ENCODE data around the gene C4B. TPM values are rescaled to one million over a fixed set of nuclear protein-coding genes. Genes with fewer than 3 reads are reported as not detected.

C4B gene
- 2.1 and 3.9 TPM in 2 replicates for total RNA-seq

DNA sequence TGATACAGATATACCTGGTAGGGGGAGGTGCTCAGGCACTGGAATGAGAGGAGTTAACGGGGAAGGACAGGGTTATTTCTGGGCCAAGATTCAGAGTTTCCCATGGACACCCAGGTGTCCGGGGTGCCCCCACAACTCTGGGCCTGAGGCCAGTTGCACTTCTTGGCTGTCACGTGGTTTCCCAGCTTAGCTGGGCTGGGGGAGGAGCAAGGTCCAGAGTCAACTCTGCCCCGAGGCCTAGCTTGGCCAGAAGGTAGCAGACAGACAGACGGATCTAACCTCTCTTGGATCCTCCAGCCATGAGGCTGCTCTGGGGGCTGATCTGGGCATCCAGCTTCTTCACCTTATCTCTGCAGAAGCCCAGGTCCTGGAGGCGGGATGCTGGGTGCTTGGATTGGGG is at the start of gene C4B:
C4B (plus strand) TSS at position 249 of the 400 bp plus-strand sequence; CDS start at position 300, 51 bp downstream.

DNA sequence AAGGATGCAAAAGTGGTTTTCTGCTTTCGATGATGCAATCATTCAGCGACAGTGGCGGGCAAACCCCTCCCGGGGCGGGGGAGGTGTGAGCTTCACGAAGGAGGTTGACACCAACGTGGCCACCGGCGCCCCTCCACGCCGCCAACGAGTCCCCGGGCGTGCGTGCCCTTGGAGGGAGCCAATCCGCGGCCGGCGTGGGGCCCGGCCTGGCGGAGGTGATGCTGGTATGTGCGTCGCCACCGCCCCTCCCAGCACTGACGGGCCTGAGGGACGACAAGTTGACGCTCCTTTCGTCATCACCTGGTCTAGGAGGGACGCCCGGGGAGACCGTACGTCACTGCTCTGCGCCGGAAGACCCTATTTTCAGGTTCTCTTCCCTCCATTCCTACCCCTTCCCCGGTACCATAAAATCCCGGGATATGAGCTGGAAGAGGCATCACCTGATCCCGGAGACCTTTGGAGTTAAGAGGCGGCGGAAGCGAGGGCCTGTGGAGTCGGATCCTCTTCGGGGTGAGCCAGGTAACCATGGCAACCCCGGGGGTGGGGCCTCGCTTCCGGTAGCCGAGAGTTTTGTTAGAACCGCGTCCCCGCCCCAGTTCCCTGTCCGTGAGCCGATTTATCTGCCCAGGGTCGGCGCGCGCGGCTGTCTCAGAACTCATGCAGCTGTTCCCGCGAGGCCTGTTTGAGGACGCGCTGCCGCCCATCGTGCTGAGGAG is 42.4 kb upstream of the C4B start, which contains the start of gene DXO:
DXO (minus strand) TSS at position 146 of the 716 bp plus-strand sequence. CDS start 463 bp downstream, outside the sequence.

DNA sequence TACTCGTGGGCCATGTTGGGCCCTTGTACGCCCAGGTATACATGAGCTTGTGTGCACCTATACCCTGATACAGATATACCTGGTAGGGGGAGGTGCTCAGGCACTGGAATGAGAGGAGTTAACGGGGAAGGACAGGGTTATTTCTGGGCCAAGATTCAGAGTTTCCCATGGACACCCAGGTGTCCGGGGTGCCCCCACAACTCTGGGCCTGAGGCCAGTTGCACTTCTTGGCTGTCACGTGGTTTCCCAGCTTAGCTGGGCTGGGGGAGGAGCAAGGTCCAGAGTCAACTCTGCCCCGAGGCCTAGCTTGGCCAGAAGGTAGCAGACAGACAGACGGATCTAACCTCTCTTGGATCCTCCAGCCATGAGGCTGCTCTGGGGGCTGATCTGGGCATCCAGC is 32.9 kb upstream of the C4B start, which contains the start of gene C4A:
C4A (plus strand) TSS at position 314 of the 400 bp plus-strand sequence; CDS start at position 365, 51 bp downstream.

DNA sequence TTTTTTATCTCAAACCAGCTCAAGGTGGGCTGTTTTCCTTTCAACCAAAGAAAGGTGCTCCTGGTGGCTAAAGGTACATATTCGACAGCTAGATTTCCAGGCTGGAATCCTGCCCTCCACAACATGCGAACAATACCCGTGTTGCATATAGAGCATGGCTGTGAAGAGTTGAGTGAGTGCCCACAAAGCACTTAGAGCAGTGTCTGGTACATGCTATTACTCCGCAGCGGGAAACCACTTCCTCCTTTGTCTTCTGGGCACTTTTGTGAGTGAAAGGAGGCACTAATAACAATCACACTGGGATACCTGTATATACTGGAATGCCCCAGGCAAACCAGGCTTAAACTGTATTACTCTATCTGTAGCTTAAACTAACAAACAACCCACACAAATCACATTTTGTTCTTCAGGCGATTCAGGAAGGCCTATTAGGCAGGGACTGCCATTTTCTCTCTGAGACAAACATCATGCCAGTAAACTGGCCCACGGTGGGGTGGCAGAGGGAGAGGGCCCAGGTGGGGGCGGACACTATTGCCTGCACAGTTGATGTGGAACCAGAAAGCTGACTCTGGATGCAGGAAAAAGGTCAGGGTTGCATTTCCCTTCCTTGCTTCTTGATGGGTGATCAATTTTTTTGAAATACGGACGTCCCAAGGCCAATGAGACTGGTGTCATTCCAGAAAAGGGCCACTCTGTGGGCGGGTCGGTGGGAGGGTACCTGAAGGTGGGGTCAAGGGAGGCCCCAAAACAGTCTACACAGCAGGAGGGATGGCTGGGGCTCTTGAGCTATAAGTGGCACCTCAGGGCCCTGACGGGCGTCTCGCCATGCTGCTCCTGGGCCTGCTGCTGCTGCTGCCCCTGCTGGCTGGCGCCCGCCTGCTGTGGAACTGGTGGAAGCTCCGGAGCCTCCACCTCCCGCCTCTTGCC is 23.3 kb downstream of the C4B start, which contains the start of gene CYP21A2:
CYP21A2 (plus strand) TSS at position 818 of the 927 bp plus-strand sequence; CDS start at position 826, 8 bp downstream.

Other genes with a start within 250 kb of the C4B start
- gene VWA7, start 237.5 kb upstream of the C4B start, total RNA-seq = 0.09 TPM in 1 of 2 replicates, not detected in the other
- 67.4 and 123 TPM in 2 replicates for gene VARS1, start 219.0 kb upstream of the C4B start, total RNA-seq
- 17.2 and 18.4 TPM in 2 replicates for gene LSM2, start 207.8 kb upstream of the C4B start, total RNA-seq
- 1.2 and 2.1 TPM in 2 replicates for gene HSPA1L, start 199.5 kb upstream of the C4B start, total RNA-seq
- 73.6 and 99.1 TPM in 2 replicates for gene HSPA1A, start 199.3 kb upstream of the C4B start, total RNA-seq
- 84.9 and 117 TPM in 2 replicates for gene HSPA1B, start 187.1 kb upstream of the C4B start, total RNA-seq
- 72.0 and 133 TPM in 2 replicates for gene NEU1, start 152.0 kb upstream of the C4B start, total RNA-seq
- 0.05 and 0.30 TPM in 2 replicates for gene SLC44A4, start 135.8 kb upstream of the C4B start, total RNA-seq
- gene EHMT2, start 117.1 kb upstream of the C4B start, total RNA-seq = 51.1 and 57.6 TPM in 2 replicates
- 3.6 and 4.7 TPM in 2 replicates for gene ZBTB12, start 112.7 kb upstream of the C4B start, total RNA-seq
- gene C2, start 87.1 kb upstream of the C4B start, total RNA-seq = 0.42 and 0.89 TPM in 2 replicates
- gene CFB, start 68.7 kb upstream of the C4B start, total RNA-seq = 4.1 and 28.8 TPM in 2 replicates
- 89.1 and 109 TPM in 2 replicates for gene NELFE, start 55.8 kb upstream of the C4B start, total RNA-seq
- gene SKIC2, start 55.6 kb upstream of the C4B start, total RNA-seq = 60.3 and 63.7 TPM in 2 replicates
- gene DXO, start 42.7 kb upstream of the C4B start, total RNA-seq = 11.0 and 11.3 TPM in 2 replicates
- gene C4A, start 32.7 kb upstream of the C4B start, total RNA-seq = 4.2 and 4.3 TPM in 2 replicates
- 0.14 TPM in 1 of 2 replicates, not detected in the other for gene CYP21A2, start 23.6 kb downstream of the C4B start, total RNA-seq
- 0.89 and 1.7 TPM in 2 replicates for gene TNXB, start 94.5 kb downstream of the C4B start, total RNA-seq
- 18.7 and 28.5 TPM in 2 replicates for gene ATF6B, start 113.5 kb downstream of the C4B start, total RNA-seq
- 3.0 and 3.6 TPM in 2 replicates for gene FKBPL, start 115.5 kb downstream of the C4B start, total RNA-seq
- 0.09 TPM in 1 of 2 replicates, not detected in the other for gene PRRT1, start 137.1 kb downstream of the C4B start, total RNA-seq
- 16.3 and 16.6 TPM in 2 replicates for gene PPT2, start 139.3 kb downstream of the C4B start, total RNA-seq
- 1.2 and 1.4 TPM in 2 replicates for gene EGFL8, start 149.8 kb downstream of the C4B start, total RNA-seq
- gene AGPAT1, start 161.3 kb downstream of the C4B start, total RNA-seq = 19.3 and 28.4 TPM in 2 replicates
- gene RNF5, start 163.6 kb downstream of the C4B start, total RNA-seq = 14.9 and 24.6 TPM in 2 replicates
- gene AGER, start 169.5 kb downstream of the C4B start, total RNA-seq = 0.23 TPM in 1 of 2 replicates, not detected in the other
- 36.2 and 58.1 TPM in 2 replicates for gene PBX2, start 175.4 kb downstream of the C4B start, total RNA-seq
- gene GPSM3, start 177.8 kb downstream of the C4B start, total RNA-seq = 0.59 and 1.2 TPM in 2 replicates
- 0.42 and 1.5 TPM in 2 replicates for gene NOTCH4, start 209.3 kb downstream of the C4B start, total RNA-seq

Data from smooth muscle cell of the umbilical artery (primary cell).